HG03095 (cell line): ENCODE measurements around the gene GTPBP3.

ENCODE experiments used
- ATAC-seq: cut with Tn5 transposase; IDR thresholded peaks from one replicate; pipeline ENCODE4 v1.9.1; 2021; ENCODE audit warnings: moderate library complexity; ENCODE audit not compliant: unreplicated experiment

Gene GTPBP3

GRCh38 chr19:17380426-17381138 is 43.2 kb downstream of the GTPBP3 start:
- ATAC-seq: no peak

- ATAC-seq: no peak
Observed at GRCh38 chr19:17385878-17386611, 48.7 kb downstream of the GTPBP3 start.

- ATAC-seq: no peak
Observed at GRCh38 chr19:17389288-17389687, 51.9 kb downstream of the GTPBP3 start.

GRCh38 chr19:17389957-17390664 is 52.8 kb downstream of the GTPBP3 start:
- ATAC-seq: no peak

- peak; percentile 76 for ATAC-seq
Observed at GRCh38 chr19:17390665-17391370, 53.5 kb downstream of the GTPBP3 start.

- no peak for ATAC-seq
Observed at GRCh38 chr19:17391371-17392151, 54.2 kb downstream of the GTPBP3 start.
